Activated naive CD4-positive, alpha-beta T cell treated with anti-CD3 and anti-CD28 coated beads, Interleukin-2, amount 50 U/mL, for 72 hours (primary cell): ENCODE measurements around the gene CYTH4. TPM values are rescaled to one million over a fixed set of nuclear protein-coding genes. Genes with fewer than 3 reads are reported as not detected.
"Not testable (repeated sequence)": the region's sequence is repeated elsewhere in the genome, so short reads cannot be mapped to it uniquely, and the experiment has no call there.

ENCODE experiments used
- ATAC-seq, 2 donors: fragments of 150-1000 bp; cut with Tn5 transposase; 2 replicates each; pipeline ENCODE4 v1.10.0; 2021; ENCODE audit warnings: mild to moderate bottlenecking in 2 of 2, moderate library complexity in 2 of 2
- DNase-seq, 2 donors: peaks; one replicate each; pipeline ENCODE4 v3.0.0; 2021 to 2022; ENCODE audit warnings: low spot score in 2 of 2
- H3K27ac Mint-ChIP-seq, 2 donors: one replicate each; pipeline ENCODE4 v1.8.0; 2022; ENCODE audit warnings: mild to moderate bottlenecking in 2 of 2, mixed read lengths in 2 of 2
- H3K36me3 Mint-ChIP-seq, 2 donors: one replicate each; pipeline ENCODE4 v1.8.0; 2022; ENCODE audit warnings: mixed read lengths in 2 of 2
- H3K9me3 Mint-ChIP-seq, 2 donors: one replicate each; pipeline ENCODE4 v1.8.0; 2022; ENCODE audit warnings: mixed read lengths in 2 of 2
- total RNA-seq, 2 donors: library from RNA; stranded (reverse); gene quantifications; one replicate each; pipeline ENCODE4 v1.2.3, GENCODE V29; 2022

The CYTH4 gene, protein sequence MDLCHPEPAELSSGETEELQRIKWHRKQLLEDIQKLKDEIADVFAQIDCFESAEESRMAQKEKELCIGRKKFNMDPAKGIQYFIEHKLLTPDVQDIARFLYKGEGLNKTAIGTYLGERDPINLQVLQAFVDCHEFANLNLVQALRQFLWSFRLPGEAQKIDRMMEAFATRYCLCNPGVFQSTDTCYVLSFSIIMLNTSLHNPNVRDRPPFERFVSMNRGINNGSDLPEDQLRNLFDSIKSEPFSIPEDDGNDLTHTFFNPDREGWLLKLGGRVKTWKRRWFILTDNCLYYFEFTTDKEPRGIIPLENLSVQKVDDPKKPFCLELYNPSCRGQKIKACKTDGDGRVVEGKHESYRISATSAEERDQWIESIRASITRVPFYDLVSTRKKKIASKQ
- 10 to 100 TPM; 60.7 to 69.7 TPM for total RNA-seq

DNA sequence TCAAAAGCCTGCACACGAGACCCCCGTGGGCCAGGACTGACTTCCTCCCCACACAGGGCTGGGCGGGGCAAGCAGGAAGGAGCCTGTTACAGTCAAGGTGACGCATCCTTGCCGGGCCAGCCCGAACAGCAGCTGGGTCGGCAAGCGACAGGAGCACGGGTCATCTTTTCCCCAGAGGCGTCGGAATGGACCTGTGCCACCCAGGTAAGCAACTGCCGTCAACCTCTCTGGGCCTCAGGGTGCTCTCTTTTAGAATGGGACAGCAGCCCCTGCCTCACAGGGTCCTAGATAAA is at the start of gene CYTH4:
CYTH4 (plus strand) TSS at position 124 of the 293 bp plus-strand sequence; CDS start at position 186, 62 bp downstream.
- Mint-ChIP-seq H3K36me3 (peaks cover 15 to 52% of the 10 kb centered on the region in 2 donors), H3K27ac (peak within 1 kb of the TSS; percentile 93 to 100), H3K9me3 (no peaks in the 10 kb centered on the region)
- DNase-seq (peak; percentile 73 to 82), ATAC-seq (peak; percentile 88 to 89)

DNA sequence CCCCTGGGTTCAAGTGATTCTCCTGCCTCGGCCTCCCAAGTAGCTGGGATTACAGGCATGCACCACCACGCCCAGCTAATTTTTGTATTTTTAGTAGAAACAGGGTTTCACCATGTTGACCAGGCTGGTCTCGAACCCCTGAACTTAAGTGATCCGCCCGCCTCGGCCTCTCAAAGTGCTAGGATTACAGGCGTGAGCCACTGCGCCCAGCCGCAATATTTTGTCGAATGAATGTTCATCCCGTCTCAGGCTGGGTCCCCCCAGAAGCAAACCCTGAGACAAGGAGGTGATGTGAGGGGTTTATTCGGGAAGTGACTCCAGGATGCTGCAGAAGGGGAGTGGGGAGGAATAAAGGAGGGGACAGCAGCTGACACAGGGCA is 48.9 kb upstream of the CYTH4 start:
- Mint-ChIP-seq H3K36me3 (peaks cover 44 to 75% of the 10 kb centered on the region in 2 donors), H3K27ac (peak overlapping the region; percentile 78 to 84)
- not testable (repeated sequence) for H3K9me3 Mint-ChIP-seq, DNase-seq, ATAC-seq

DNA sequence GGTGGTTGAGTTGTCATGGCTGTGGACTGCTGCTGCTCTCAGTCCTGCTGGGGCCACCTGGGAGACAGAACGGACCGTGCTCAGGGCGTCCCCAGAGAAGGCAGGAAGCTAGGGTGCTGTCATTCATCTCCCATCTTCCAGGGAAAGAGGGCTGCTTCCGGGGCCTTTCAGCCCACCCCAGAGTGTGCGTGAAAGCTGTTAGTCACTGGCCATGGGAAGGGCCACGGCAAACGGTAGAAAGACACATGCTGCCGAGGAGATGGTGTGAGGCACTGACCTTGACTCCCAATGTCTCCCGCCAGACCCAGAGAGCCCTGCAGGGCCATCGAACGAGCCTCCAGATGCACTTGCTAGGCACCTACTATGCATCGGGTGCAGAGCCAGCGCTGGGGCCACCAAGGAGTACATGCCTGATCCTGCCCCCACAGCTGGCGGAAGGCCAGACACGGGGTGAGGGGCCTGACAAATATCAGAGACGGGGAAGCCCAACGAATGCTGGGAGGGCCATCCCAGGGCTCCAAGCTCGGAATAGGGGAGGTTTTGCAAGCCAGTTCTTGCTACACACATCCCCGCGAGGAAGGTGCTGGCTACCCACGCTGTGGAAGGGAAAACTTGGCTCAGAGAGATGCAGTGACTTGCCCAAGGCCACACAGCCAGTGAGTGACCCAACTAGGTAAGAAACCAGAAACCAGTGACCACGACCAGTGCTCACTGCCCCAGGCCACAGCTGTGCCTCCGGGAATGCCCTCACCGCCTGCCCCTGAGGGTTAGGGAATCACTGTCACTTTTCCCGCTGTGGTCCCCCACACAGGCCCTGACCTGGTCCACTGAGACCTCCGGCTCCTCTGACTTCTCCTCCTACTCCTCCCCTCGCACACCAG is 48.3 kb upstream of the CYTH4 start:
- ATAC-seq = no peak
- Mint-ChIP-seq H3K9me3 (no peaks in the 10 kb centered on the region), H3K36me3 (peaks cover 45 to 75% of the 10 kb centered on the region in 2 donors), H3K27ac (peak overlapping the region; percentile 78 to 98)
- DNase-seq = peak in 1 of 2 donors; percentile 72

DNA sequence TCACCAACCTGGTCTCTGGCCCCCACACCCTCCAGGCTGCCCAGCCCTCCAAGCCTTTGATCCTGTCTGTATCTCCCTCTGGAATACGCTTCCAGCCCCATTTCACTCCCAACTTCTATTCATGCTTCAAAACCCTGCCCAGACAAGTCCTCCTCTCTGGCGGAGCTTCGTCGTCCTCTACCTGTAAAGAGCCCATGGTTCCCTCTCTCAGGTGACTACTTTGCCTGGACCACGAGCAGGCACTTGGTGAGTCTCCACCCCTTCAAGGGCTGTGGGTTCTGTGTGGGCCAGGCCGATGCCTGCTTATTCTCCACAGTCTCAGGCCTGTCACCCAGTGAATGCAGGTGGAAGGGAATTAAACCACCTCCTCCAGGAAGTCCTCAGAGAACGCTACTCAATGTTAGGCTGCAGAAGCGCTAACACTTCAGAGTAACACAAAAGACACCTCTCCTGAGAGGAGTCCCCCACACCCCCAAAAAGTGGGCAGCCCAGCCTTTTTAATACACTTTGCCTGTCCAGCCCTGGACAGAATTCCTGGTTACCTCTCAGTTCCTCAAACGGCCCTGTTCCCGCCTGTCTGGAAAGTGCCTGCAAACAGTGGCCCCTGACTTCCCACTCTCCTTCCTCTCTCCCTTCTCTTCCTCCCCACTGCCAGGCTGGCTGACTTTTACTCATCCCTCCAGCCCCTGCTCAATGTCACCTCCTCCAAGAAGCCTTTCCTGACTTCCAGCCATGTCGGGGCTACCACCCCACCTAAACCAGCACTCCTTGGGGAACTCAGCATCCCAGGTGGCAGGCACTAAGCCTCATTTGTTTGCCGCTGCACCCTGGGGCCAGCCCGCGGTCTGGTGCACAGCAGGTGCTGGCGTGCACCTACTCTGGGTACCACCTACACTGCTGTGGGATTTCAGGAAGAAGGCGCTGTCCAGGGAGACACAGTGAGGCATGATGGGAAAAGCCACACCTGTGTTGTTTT is 47.3 kb upstream of the CYTH4 start:
- Mint-ChIP-seq H3K9me3 (no peaks in the 10 kb centered on the region), H3K27ac (peak overlapping the region; percentile 78 to 98), H3K36me3 (peaks cover 47 to 70% of the 10 kb centered on the region in 2 donors)
- peak in 1 of 2 donors; percentile 54 for DNase-seq
- ATAC-seq = no peak

DNA sequence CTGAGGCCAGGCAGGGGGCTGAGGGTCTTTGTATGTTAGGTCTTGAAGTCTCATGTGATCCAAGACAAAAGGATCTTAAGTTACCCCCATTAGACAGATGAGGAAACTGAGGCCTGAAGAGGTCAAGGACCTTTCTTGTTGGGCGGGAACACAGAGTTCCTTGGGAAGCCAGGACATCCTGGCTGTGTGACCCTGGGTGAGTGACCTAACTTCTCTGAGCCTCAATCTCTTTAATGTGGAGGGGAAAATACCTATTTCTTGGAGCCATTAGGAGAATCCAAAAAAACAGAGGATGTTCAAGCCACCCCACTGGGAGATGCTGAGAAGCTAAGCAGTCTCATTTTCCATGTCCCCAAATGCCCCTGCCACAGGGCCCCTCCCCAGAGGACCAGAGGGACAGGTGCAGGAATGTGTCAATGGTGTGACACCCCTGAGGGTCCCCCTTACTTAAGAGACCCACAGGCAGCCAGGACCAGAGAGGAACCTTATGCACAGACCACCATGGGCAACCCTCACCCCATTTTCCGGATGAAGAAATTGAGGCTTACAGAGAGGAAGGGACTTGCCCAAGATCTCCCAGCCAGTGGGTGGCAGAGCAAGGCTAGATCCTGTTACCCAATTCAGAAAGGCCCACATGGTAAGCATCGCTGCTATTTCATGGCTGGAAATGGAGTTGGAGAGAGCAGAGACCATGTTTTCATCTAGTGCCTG is 46.3 kb upstream of the CYTH4 start:
- H3K27ac Mint-ChIP-seq = peak overlapping the region; percentile 78 to 98
- peaks cover 57 to 80% of the 10 kb centered on the region in 2 donors for H3K36me3 Mint-ChIP-seq
- DNase-seq (peak in 1 of 2 donors; percentile 50), ATAC-seq (no peak)
- H3K9me3 Mint-ChIP-seq = no peaks in the 10 kb centered on the region

DNA sequence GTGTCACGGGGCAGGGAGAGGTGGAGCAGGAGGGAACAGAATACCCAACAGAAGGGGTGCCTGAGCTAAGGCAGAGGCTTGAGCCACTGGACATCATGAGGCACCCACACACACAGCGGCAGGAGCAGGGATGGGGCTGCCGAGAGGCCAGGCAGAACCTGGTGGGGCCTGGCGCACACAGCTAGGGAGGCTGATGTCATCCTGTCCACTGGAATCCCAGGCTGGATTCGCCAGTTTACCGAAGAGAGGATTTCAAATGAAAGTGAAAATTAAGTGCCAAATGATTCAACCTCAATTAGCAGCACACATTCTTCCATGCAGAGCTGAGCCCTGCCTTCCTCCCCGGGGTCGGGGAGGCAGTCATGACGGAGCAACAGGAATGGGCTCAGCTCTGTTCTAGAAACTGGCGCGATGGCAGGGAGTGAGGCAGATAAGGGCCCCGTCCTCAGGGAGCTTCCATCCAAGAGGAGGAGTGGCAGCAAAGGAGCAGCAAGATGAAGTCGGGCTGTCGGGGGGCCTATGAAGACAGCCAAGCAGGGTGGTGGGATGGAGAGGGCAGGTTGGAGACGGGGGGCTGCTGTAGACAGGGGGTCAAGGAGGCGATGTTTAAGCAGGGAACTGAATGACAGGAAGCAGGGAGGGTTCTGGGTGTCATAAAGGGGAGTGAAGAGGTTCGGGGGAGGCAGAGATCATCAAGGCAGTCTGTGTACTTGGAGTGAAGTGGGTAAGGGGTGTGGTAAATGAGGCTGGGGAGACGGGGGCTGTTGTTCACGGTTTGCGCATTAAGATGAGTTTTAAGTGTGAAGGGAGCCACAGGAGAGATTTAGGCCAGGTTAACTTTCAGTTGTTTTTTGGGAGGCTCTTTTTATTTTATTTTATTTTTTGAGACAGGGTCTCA is 44.7 kb upstream of the CYTH4 start:
- DNase-seq = peak in 1 of 2 donors; percentile 57
- H3K27ac Mint-ChIP-seq = peak overlapping the region; percentile 78 to 96

DNA sequence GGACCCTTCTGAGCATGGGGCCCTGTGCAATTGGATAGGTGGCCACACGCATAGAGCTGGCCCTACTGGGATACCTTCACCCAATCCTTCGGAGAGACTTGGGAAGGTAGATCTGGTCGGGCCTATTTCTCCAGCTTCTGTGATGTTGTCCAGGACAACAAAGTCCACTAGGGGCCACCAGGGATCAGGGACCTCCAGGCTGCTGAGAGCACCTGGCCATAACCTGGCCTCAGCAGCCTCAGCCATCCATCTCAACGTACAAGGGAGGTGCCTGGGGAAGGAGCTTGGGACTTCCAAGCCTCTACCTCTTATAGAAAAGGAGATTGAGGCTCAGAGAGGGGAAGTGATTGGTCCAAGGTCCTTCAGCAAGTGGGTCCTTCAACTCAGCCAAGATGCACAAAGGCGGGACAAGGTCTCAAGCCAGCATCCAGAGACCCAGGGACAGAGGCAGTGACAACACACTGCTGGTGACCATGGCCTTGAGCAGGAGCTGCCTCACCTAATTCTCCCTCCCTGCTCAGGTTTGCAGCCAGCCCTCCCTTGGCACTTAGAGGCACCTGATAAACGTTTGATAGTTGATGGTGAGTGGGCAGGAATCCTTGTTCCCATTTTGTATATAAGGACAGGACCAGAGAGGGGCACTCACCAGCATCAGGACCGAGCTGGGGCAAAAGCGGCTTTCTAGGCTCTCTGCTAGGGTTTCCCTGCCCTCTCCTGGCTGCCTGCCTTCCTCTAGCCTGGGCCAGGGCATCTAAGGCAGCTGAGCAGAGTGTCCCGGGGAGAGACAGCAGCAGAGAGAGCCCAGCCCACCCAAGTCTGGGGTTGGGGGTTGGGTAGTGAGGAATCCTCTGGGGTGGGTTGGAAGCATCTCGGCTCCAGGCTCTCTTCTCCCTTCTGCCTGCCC is 42.7 kb upstream of the CYTH4 start:
- no peak for ATAC-seq
- H3K36me3 Mint-ChIP-seq = peaks cover 83 to 85% of the 10 kb centered on the region in 2 donors
- H3K27ac Mint-ChIP-seq = peak overlapping the region in 1 of 2 donors; percentile 78
- DNase-seq = peak in 1 of 2 donors; percentile 56
- H3K9me3 Mint-ChIP-seq = no peaks in the 10 kb centered on the region

More for the DNA sequence above, 44.7 kb upstream of the CYTH4 start:
- no peak for ATAC-seq
- H3K36me3 Mint-ChIP-seq = peaks cover 72 to 90% of the 10 kb centered on the region in 2 donors
- no peaks in the 10 kb centered on the region for H3K9me3 Mint-ChIP-seq

DNA sequence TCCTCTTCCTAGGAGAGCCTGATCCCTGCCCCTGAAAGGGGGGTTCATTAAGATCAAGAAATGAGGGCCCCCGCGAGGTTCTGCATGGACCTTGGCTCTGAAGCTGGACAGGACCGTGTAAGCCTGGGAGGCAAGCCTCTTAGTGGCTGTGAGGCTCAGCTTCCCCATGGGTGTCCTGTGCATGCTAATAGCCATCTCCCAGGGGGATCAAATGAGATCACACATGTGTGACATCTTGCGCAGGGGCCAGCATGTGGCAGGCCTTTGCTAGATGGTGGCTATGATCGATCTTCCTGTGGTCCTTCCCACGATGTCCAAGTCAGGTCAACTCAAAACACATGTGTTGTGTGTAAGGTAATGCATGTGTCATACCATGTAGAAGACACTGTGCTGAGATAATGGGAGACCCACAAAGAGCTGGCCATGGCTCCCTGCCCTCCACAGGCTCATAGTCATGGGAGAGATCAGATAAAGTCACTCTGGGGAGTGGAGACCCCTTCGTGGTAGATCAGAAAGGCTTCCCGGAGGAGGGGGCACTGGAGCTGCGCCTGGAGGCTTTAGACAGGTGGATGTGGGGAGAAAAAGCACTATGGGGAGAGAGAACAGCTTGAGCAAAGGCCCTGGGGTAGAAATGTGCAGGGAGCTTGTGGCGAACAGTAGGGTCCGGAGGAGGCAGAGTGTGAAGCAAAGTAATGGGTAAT is 41.9 kb upstream of the CYTH4 start:
- peaks cover 77 to 80% of the 10 kb centered on the region in 2 donors for H3K36me3 Mint-ChIP-seq
- peak overlapping the region; percentile 78 to 97 for H3K27ac Mint-ChIP-seq
- no peaks in the 10 kb centered on the region for H3K9me3 Mint-ChIP-seq
- DNase-seq = no peak
- no peak for ATAC-seq

DNA sequence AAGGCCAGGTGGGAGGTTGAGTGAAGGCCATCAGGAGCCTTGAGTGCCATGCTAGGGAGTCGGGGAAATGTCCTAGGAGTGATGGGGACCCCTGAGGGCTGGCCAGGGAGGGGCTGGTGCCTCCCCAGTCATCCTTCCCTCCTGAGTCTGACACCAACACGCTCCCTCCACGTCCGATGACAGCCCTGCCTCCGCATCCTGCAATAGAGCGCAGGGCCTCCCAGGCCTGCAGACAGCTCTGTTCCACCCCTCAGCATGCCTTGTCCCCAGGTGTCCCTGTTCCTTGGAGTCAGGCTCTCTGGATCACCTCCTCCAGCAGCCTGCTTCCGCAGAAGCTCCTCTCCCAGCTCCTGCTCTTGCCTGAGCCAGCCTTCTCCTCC is 41.4 kb upstream of the CYTH4 start:
- Mint-ChIP-seq H3K36me3 (peaks cover 72 to 75% of the 10 kb centered on the region in 2 donors), H3K27ac (peak overlapping the region; percentile 78 to 97), H3K9me3 (no peaks in the 10 kb centered on the region)
- no peak for ATAC-seq
- DNase-seq = no peak

DNA sequence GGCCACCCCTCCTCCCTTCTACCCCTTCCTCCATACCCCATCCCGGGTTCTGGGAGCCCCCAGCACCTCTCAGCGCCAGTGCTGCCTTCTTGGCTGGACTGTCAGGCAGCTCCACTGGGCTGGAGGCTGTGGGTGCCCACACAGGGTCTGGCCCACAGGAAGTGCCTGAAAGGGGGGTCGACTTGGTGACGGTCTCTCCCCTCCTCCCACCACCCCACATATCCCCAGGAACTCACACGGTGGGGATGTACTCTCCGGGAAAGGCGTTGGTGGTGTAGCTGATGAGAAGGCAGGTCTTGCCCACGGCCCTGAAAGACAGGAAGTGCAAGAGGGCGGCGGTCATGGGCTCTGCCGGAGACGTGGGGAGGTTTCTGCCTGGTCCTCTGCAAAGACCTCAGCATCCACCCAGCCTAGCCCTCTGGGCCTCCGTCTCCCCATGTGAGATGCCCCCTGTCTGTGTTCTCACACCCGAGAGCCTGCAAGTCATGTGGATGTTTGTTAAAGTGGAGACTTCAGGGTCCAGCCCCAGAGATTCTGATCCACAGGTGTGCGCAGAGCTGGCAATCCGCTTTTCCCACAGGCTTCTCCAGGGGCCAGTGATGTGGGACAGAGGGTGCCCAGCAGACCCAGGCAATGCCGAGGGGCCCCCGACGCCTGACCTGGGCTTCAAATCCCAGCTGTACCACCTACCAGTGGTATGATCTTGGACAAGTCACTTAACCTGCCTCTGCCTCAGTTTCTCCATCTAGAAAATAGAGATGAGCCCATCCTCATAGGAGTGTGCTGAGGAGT is 40.8 kb upstream of the CYTH4 start:
- DNase-seq (peak in 1 of 2 donors; percentile 62), ATAC-seq (no peak)
- peak overlapping the region; percentile 78 to 97 for H3K27ac Mint-ChIP-seq
- peaks cover 65 to 69% of the 10 kb centered on the region in 2 donors for H3K36me3 Mint-ChIP-seq
- no peaks in the 10 kb centered on the region for H3K9me3 Mint-ChIP-seq

DNA sequence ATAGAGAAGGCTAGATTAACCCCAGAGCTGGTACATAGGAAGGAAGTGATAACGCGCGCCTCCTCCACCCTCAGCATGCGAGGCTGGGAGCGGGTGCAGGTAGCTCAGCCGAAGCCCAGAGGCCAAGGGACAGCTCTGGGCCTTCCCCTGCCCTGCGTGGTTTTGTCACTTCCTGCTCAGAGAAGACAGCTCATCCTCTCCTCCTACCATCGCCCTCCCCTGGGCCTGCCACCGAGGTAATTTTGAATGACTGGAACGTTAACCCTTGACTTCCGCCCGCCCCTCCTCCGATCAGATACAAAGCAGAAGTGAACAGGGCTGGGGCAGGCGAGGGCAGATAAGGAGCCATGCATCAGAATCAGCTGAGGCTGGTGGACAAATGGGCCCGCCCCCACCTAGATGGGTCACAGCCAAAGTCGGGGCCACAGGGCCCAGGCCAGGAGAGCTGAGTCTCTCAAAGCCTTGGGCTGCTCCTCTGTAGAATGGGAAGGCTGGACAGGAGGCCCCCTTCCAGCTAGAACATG is 39.9 kb upstream of the CYTH4 start:
- no peaks in the 10 kb centered on the region for H3K9me3 Mint-ChIP-seq
- peak overlapping the region; percentile 78 to 97 for H3K27ac Mint-ChIP-seq
- peaks cover 56 to 61% of the 10 kb centered on the region in 2 donors for H3K36me3 Mint-ChIP-seq
- DNase-seq = peak; percentile 85 to 94
- ATAC-seq = peak; percentile 80 to 81

DNA sequence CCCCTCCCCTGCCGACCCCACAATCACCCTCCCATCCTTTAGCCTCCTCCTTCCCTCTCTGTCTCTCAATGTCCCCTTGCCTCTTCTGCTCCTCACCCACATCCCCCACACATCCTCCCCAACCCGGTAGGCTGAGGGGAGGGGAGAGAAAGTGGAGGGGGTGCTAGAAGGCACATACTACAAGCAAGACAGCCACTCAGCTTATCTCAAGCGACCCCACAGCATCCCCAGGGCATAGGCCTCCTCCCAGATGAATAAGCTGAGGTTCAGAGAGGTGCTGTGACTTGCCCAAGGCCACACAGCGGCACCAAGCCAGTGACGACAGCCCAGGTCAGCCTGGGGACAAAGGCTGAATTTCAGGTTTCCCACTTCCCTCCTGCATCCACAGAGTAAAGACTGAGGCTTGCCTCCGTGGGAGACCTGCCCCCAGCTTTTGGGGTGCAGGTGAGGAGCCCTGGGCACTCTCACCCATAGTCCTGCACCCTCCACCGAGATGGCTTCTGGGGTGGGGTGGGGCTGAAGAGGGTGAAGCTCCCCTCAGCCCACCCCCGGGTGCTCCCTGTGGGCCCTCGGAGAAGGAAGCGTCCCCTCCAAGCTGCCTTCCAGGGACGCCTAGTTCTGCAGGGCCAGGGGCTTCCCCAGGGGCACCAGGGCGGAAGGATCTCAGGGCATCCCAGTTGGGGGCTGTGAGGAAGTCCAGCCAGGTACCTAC is 38.8 kb upstream of the CYTH4 start:
- ATAC-seq (peak in 1 of 2 donors; percentile 1), DNase-seq (peak in 1 of 2 donors; percentile 57)
- H3K9me3 Mint-ChIP-seq = no peaks in the 10 kb centered on the region
- H3K36me3 Mint-ChIP-seq = peaks cover 45 to 50% of the 10 kb centered on the region in 2 donors
- peak overlapping the region; percentile 78 to 96 for H3K27ac Mint-ChIP-seq
